ENCODE measurements around the gene CYRIA.

CYRIA gene

GRCh38 chr2:16623564-16624435 is 41.8 kb downstream of the CYRIA start:
- TF ChIP-seq GATA2 (IDR thresholded peaks at IDR 0.05; ENCODE audit: low read depth, low read length) (no peak), GATA3 (IDR thresholded peaks at IDR 0.05; ENCODE audit: low read depth, low read length) (no peak)

- TF ChIP-seq GATA2 (IDR thresholded peaks at IDR 0.05; ENCODE audit: low read depth, low read length): no peak
- no peak for TF ChIP-seq GATA3 (IDR thresholded peaks at IDR 0.05; ENCODE audit: low read depth, low read length)
These were observed 42.6 kb downstream of the CYRIA start for GRCh38 chr2:16623031-16623430.

- TF ChIP-seq GATA2 (IDR thresholded peaks at IDR 0.05; ENCODE audit: low read depth, low read length) (no peak), GATA3 (IDR thresholded peaks at IDR 0.05; ENCODE audit: low read depth, low read length) (no peak)
These were observed 43.1 kb downstream of the CYRIA start for GRCh38 chr2:16622399-16622968.

GRCh38 chr2:16621316-16621715 is 44.3 kb downstream of the CYRIA start:
- TF ChIP-seq GATA3 (IDR thresholded peaks at IDR 0.05; ENCODE audit: low read depth, low read length) (no peak), GATA2 (IDR thresholded peaks at IDR 0.05; ENCODE audit: low read depth, low read length) (no peak)

- TF ChIP-seq GATA2 (IDR thresholded peaks at IDR 0.05; ENCODE audit: low read depth, low read length): no peak
These were observed 45.0 kb downstream of the CYRIA start for GRCh38 chr2:16620590-16620989.

GRCh38 chr2:16619576-16620245 is 45.9 kb downstream of the CYRIA start:
- no peak for TF ChIP-seq GATA2 (IDR thresholded peaks at IDR 0.05; ENCODE audit: low read depth, low read length)
- no peak for TF ChIP-seq GATA3 (IDR thresholded peaks at IDR 0.05; ENCODE audit: low read depth, low read length)

- TF ChIP-seq GATA2 (IDR thresholded peaks at IDR 0.05; ENCODE audit: low read depth, low read length) (no peak), GATA3 (IDR thresholded peaks at IDR 0.05; ENCODE audit: low read depth, low read length) (no peak)
These were observed 48.1 kb downstream of the CYRIA start for GRCh38 chr2:16617282-16618266.

Measured in SH-SY5Y (cell line).